Liver (tissue), 9 donors: Measurements from ENCODE around the gene EXOC2. TPM values are rescaled to one million over a fixed set of nuclear protein-coding genes. Genes with fewer than 3 reads are reported as not detected.

Source experiments
- DNase-seq: peaks from one replicate; pipeline ENCODE4 v3.0.0-alpha.2; 2017; ENCODE audit warnings: low spot score
- H3K27ac ChIP-seq, 2 donors: one replicate each; pipeline ENCODE4 v1.7.0; 2013; ENCODE audit warnings: inconsistent platforms in 2 of 2, low read length in 2 of 2, control low read depth in 1 of 2, low read depth in 1 of 2, mild to moderate bottlenecking in 1 of 2
- H3K27me3 ChIP-seq, 4 donors: one replicate each; pipeline versions ENCODE4 v1.6.1 to v1.7.0; 2013; ENCODE audit warnings: low read length in 3 of 4, inconsistent platforms in 1 of 4, mild to moderate bottlenecking in 1 of 4, moderate library complexity in 1 of 4; ENCODE audit not compliant: control insufficient read depth in 4 of 4, insufficient read depth in 4 of 4
- H3K36me3 ChIP-seq, 4 donors: one replicate each; pipeline versions ENCODE4 v1.6.1 to v1.7.0; 2013; ENCODE audit warnings: low read length in 3 of 4, mild to moderate bottlenecking in 3 of 4, low read depth in 1 of 4, moderate library complexity in 1 of 4; ENCODE audit not compliant: control insufficient read depth in 4 of 4, insufficient read depth in 3 of 4
- H3K4me1 ChIP-seq, 4 donors: one replicate each; pipeline versions ENCODE4 v1.6.1 to v1.7.0; 2013; ENCODE audit warnings: low read length in 3 of 4, mild to moderate bottlenecking in 3 of 4, moderate library complexity in 1 of 4; ENCODE audit not compliant: control insufficient read depth in 4 of 4, insufficient read depth in 4 of 4
- H3K4me3 ChIP-seq, 3 donors: one replicate each; pipeline versions ENCODE4 v1.6.1 to v1.7.0; 2013; ENCODE audit warnings: low read length in 3 of 3, control low read depth in 1 of 3, low read depth in 1 of 3, mild to moderate bottlenecking in 1 of 3
- H3K9ac ChIP-seq, 2 donors: one replicate each; pipeline ENCODE4 v1.7.0; 2013; ENCODE audit warnings: low read length in 2 of 2, mild to moderate bottlenecking in 2 of 2, moderate library complexity in 2 of 2, control low read depth in 1 of 2, low read depth in 1 of 2
- H3K9me3 ChIP-seq, 4 donors: one replicate each; pipeline versions ENCODE4 v1.6.1 to v1.7.0; 2013; ENCODE audit warnings: low read length in 3 of 4; ENCODE audit not compliant: control insufficient read depth in 4 of 4
- CTCF ChIP-seq: fragments of 150-350 bp; IDR thresholded peaks from 2 replicates; pipeline ENCODE4 v1.5.1; 2017; ENCODE audit warnings: improper control_type of control experiment, low read depth, low read length; ENCODE audit not compliant: missing input control
- EGR1 ChIP-seq, 2 donors: IDR thresholded peaks; 2 replicates each; pipeline ENCODE4 v1.6.1; 2016 to 2018; ENCODE audit warnings: antibody characterized with exemption in 2 of 2, low read depth in 2 of 2
- FOXA1 ChIP-seq: IDR thresholded peaks from 2 replicates; pipeline ENCODE4 v1.6.1; 2016; ENCODE audit warnings: antibody characterized with exemption
- GABPA ChIP-seq, 2 donors: IDR thresholded peaks in 1 of 2; conservative IDR thresholded peaks in 1 of 2; 2 replicates each; pipeline ENCODE4 v1.6.1; 2016; ENCODE audit warnings: antibody characterized with exemption in 2 of 2, mild to moderate bottlenecking in 1 of 2, moderate library complexity in 1 of 2
- HNF4G ChIP-seq: IDR thresholded peaks from 2 replicates; pipeline ENCODE4 v1.6.1; 2016; ENCODE audit warnings: antibody characterized with exemption
- JUND ChIP-seq, 2 donors: IDR thresholded peaks; 2 replicates each; pipeline ENCODE4 v1.6.1; 2016; ENCODE audit warnings: antibody characterized with exemption in 2 of 2
- MAX ChIP-seq: IDR thresholded peaks from 2 replicates; pipeline ENCODE4 v1.6.1; 2016; ENCODE audit warnings: antibody characterized with exemption
- NR2F2 ChIP-seq: IDR thresholded peaks from 2 replicates; pipeline ENCODE4 v1.6.1; 2016; ENCODE audit warnings: antibody characterized with exemption
- REST ChIP-seq: IDR thresholded peaks from 2 replicates; pipeline ENCODE4 v1.6.1; 2016; ENCODE audit warnings: antibody characterized with exemption, mild to moderate bottlenecking
- SP1 ChIP-seq: IDR thresholded peaks from 2 replicates; pipeline ENCODE4 v1.6.1; 2018; ENCODE audit warnings: antibody characterized with exemption, mild to moderate bottlenecking
- TAF1 ChIP-seq: conservative IDR thresholded peaks from 2 replicates; pipeline ENCODE4 v1.6.1; 2016; ENCODE audit warnings: antibody characterized with exemption, mild to moderate bottlenecking
- ZBTB33 ChIP-seq: IDR thresholded peaks from 2 replicates; pipeline ENCODE4 v1.6.1; 2016; ENCODE audit warnings: antibody characterized with exemption
- WGBS: extraction: QIAGEN DNeasy Blood & Tissue Kit; methylation state at CpG from one replicate; pipeline ENCODE4 v1.1.7; 2013; 5-methylcytosine and 5-hydroxymethylcytosine counted together
- polyA plus RNA-seq, 2 donors: library from polyadenylated mRNA; stranded (reverse) in 1 of 2; unstranded in 1 of 2; fragments of 200-250 nt in 1 of 2; fragments of >200 nt in 1 of 2; fragmentation: Nextera tagmentation in 1 of 2; extraction: Ambion mirVana in 1 of 2; gene quantifications; one replicate each; pipeline versions ENCODE4 v1.2.1 to v1.2.3, GENCODE V29; 2013 to 2015
- total RNA-seq, 2 donors: library from RNA; depleted of rRNA; stranded (reverse); fragments of >200 nt; gene quantifications; one replicate each; pipeline ENCODE4 v1.2.3, GENCODE V29; 2014
- TF ChIP-seq, protein P1 (sequence below): IDR thresholded peaks from 2 replicates; pipeline ENCODE4 v1.6.1; 2016; ENCODE audit warnings: antibody characterized with exemption
- donor health status: healthy.
- donor health status: healthy.
- donor health status: healthy.
- donor health status: healthy.
- donor health status: healthy.

Gene EXOC2
- total and polyA plus RNA-seq, 4 donors: 6.7 to 15.3 (median 9.2) TPM

DNA sequence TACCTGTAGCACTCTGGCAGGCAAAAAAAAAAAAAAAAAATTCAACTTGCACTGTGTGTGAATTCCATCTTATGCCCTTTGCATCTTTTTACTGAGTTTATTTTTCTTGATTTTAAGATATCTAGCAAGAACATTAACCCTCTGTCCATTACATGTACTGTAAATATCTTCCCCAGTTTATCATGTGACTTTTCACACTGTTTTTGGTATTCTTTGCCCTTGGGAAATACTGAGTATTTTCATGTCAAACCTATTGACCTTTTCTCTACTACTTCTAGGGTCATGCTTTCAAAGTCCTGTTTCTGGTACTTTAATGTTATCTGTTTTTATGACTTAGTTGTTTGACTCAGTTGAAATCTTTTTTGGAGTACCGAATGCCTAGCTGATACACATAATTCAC is 35.2 kb downstream of the EXOC2 start:
- H3K27ac ChIP-seq: no peak overlapping the region
- TF ChIP-seq, protein P1, sequence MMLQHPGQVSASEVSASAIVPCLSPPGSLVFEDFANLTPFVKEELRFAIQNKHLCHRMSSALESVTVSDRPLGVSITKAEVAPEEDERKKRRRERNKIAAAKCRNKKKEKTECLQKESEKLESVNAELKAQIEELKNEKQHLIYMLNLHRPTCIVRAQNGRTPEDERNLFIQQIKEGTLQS: no peak
- TF ChIP-seq JUND (IDR thresholded peaks at IDR 0.05) (no peak), ZBTB33 (no peak), GABPA (IDR thresholded peaks at IDR 0.05 in 1 of 2, conservative IDR thresholded peaks at IDR 0.05 in 1 of 2) (no peak), REST (no peak)
- no peaks in the 10 kb centered on the region for H3K27me3 ChIP-seq
- H3K9ac ChIP-seq: no peak overlapping the region
- 74% methylated on average over 1 of the region's 1 CpG for WGBS
- H3K4me3 ChIP-seq: no peak overlapping the region
- no peaks in the 10 kb centered on the region for H3K4me1 ChIP-seq
- peaks cover 0 to 6% (median 2%) of the 10 kb centered on the region in 4 donors for H3K36me3 ChIP-seq
- DNase-seq: no peak
- peaks cover 0 to 3% (median 0%) of the 10 kb centered on the region in 4 donors for H3K9me3 ChIP-seq

- no peaks in the 10 kb centered on the region for H3K27me3 ChIP-seq
- WGBS: 98% methylated on average over 73 of the region's 73 CpGs
- no peaks in the 10 kb centered on the region for H3K4me1 ChIP-seq
- no peak for DNase-seq
- no peak within 1 kb of the TSS for H3K9ac ChIP-seq
- peaks cover 0 to 3% (median 0%) of the 10 kb centered on the region in 4 donors for H3K9me3 ChIP-seq
- TF ChIP-seq SP1: no peak
- TF ChIP-seq FOXA1: no peak
- TF ChIP-seq GABPA (IDR thresholded peaks at IDR 0.05 in 1 of 2, conservative IDR thresholded peaks at IDR 0.05 in 1 of 2): no peak
- TF ChIP-seq TAF1: no peak
- no peak for TF ChIP-seq CTCF
- no peak for TF ChIP-seq HNF4G
- TF ChIP-seq MAX: no peak
- TF ChIP-seq JUND (IDR thresholded peaks at IDR 0.05): no peak
- no peak for TF ChIP-seq NR2F2
- TF ChIP-seq EGR1 (IDR thresholded peaks at IDR 0.05; ENCODE audit: low read depth in 2 of 2): no peak
- no peak within 1 kb of the TSS for H3K27ac ChIP-seq
- peaks cover 0 to 6% (median 2%) of the 10 kb centered on the region in 4 donors for H3K36me3 ChIP-seq
- H3K4me3 ChIP-seq: no peak within 1 kb of the TSS
These were observed 36.3 kb downstream of the EXOC2 start, which contains the start of gene HUS1B for GRCh38 chr6:656460-657252. HUS1B (minus strand) TSS chr6:657100; CDS start chr6:656944, 156 bp downstream.
